ENCODE data around the gene TPM4. TPM values are rescaled to one million over a fixed set of nuclear protein-coding genes. Genes with fewer than 3 reads are reported as not detected.

Gene TPM4
- total and polyA plus RNA-seq, 7 experiments from 2014 or later = 28.2 to 435 (median 66.8) TPM

DNA sequence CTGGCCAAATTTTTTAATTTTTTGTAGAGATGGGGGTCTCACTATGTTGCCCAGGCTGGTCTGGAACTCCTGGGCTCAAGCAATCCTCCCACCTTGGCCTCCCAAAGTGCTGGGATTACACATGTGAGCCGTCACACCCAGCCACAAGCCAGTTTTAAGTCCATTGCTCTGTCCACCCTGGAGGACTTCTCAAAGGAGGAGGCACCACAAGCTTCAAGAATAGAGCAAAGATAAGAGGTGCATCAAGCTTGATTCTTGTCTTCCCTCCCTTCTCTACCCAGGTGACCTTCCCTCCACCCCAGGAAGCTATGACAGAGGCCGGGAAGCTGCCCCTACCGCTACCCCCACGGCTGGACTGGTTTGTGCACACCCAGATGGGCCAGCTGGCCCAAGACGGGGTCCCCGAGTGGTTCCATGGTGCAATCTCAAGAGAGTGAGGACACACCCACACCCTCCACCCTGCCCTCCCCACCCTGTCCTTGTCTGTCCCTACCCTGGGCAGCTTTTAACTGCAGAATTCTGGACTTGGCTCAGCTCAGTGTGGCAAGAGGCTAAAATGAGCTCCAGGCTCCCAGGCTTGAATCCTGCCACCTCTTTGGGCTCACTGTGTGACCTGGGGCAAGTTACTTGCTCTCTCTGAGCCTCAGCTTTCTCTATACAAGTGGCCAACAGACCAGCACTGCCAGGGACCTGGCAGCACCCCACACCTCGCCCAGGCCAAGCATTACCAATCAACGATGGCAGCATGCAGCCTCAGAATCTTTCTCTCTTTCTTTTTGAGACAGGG lies 72.3 kb downstream of the TPM4 start:
- Histone ChIP-seq H3K4me1 (ENCODE audit: control insufficient read depth in 2 of 2, insufficient read depth in 2 of 2, low read length in 2 of 2) (peaks cover 8 to 9% of the 10 kb centered on the region in 2 donors), H3K4me3 (ENCODE audit: low read length) (no peak overlapping the region)
- H3K4me3 Mint-ChIP-seq = peak overlapping the region in 1 of 10 donors; percentile 47

More for the DNA sequence above, 72.3 kb downstream of the TPM4 start:
- Histone ChIP-seq H3K27ac (ENCODE audit: low read depth, low read length) (no peak overlapping the region), H3K27me3 (ENCODE audit: control insufficient read depth in 2 of 2, insufficient read depth in 2 of 2, low read length in 2 of 2) (no peaks in the 10 kb centered on the region), H3K9me3 (ENCODE audit: control insufficient read depth in 2 of 3, low read length in 3 of 3) (no peaks in the 10 kb centered on the region), H3K36me3 (ENCODE audit: control insufficient read depth in 2 of 3, insufficient read depth in 3 of 3, low read length in 3 of 3) (peaks cover 0 to 47% (median 5%) of the 10 kb centered on the region in 3 experiments)
- ATAC-seq (no peak), DNase-seq (no peak)
- Mint-ChIP-seq H3K27me3 (no peaks in the 10 kb centered on the region), H3K9me3 (no peaks in the 10 kb centered on the region), H3K36me3 (peaks cover 0 to 31% (median 0%) of the 10 kb centered on the region in 5 donors), H3K4me1 (peaks cover 14 to 37% (median 24%) of the 10 kb centered on the region in 7 donors), H3K27ac (peak overlapping the region in 2 of 9 donors; percentile 8 to 69)
- CTCF ChIA-PET = no interaction called here
- POLR2A ChIA-PET = no interaction called here
- intact Hi-C loops (cut with micrococcal nuclease) = no loop called here

Other genes with a start within 250 kb of the TPM4 start
- gene CYP4F2, start 178.4 kb upstream of the TPM4 start, total RNA-seq = under 1 TPM in 1 of 5 experiments, not detected in 4; 0.42 TPM
- gene CYP4F2, start 178.4 kb upstream of the TPM4 start, polyA plus RNA-seq = not detected
- not detected for gene CYP4F11, start 142.0 kb upstream of the TPM4 start, total RNA-seq
- not detected for gene CYP4F11, start 142.0 kb upstream of the TPM4 start, polyA plus RNA-seq
- gene OR10H4, start 127.5 kb upstream of the TPM4 start, total RNA-seq = not detected
- gene OR10H4, start 127.5 kb upstream of the TPM4 start, polyA plus RNA-seq = not detected
- 100 to 1,000 TPM in 2 of 5 experiments, 10 to 100 TPM in 3; 64.4 to 154 (median 74.5) TPM for gene RAB8A, start 35.4 kb downstream of the TPM4 start, total RNA-seq
- 10 to 100 TPM; 61.8 to 82.2 TPM for gene RAB8A, start 35.4 kb downstream of the TPM4 start, polyA plus RNA-seq
- gene HSH2D, start 67.2 kb downstream of the TPM4 start, total RNA-seq = 10 to 100 TPM; 20.0 to 60.0 (median 46.4) TPM
- gene HSH2D, start 67.2 kb downstream of the TPM4 start, polyA plus RNA-seq = 10 to 100 TPM in 1 of 2 donors, 1 to 10 TPM in 1; 7.2 to 17.8 TPM
- gene CIB3, start 97.0 kb downstream of the TPM4 start, total RNA-seq = not detected
- not detected for gene CIB3, start 97.0 kb downstream of the TPM4 start, polyA plus RNA-seq
- 10 to 100 TPM; 45.9 to 69.4 (median 65.9) TPM for gene FAM32A, start 108.9 kb downstream of the TPM4 start, total RNA-seq
- gene FAM32A, start 108.9 kb downstream of the TPM4 start, polyA plus RNA-seq = 100 to 1,000 TPM; 139 to 177 TPM
- 100 to 1,000 TPM in 4 of 5 experiments, 10 to 100 TPM in 1; 94.9 to 149 (median 125) TPM for gene AP1M1, start 121.4 kb downstream of the TPM4 start, total RNA-seq
- gene AP1M1, start 121.4 kb downstream of the TPM4 start, polyA plus RNA-seq = 100 to 1,000 TPM; 134 to 169 TPM
- gene KLF2, start 248.3 kb downstream of the TPM4 start, total RNA-seq = 100 to 1,000 TPM; 195 to 630 (median 466) TPM
- gene KLF2, start 248.3 kb downstream of the TPM4 start, polyA plus RNA-seq = 100 to 1,000 TPM; 119 to 149 TPM

Measured in naive thymus-derived CD4-positive, alpha-beta T cell (primary cell).